ENCODE results near the gene EHD1. TPM values are rescaled to one million over a fixed set of nuclear protein-coding genes. Genes with fewer than 3 reads are reported as not detected.

EHD1 gene
- total and polyA plus RNA-seq, 2 of the 8 experiments (the other 6 are each of a cell fraction or from before 2014, with no cell fraction given), result 31.5 to 42.9 TPM

GRCh38 chr11:64887234-64887756, 8.9 kb upstream of the EHD1 start (continued):
- no peak for TF ChIP-seq CHD7 (IDR thresholded peaks at IDR 0.05; ENCODE audit: insufficient replicate concordance, low read length)
- no peak for TF ChIP-seq KDM5A (IDR thresholded peaks at IDR 0.05; ENCODE audit: low read length)
- no peak for TF ChIP-seq MAFK (IDR thresholded peaks at IDR 0.05; ENCODE audit: low read depth, low read length)
- no peak for TF ChIP-seq CTCF (IDR thresholded peaks at IDR 0.05; ENCODE audit: control extremely low read depth in 1 of 3, insufficient read depth in 1 of 3, low read depth in 1 of 3, low read length in 3 of 3)
- no peak for TF ChIP-seq SAP30 (IDR thresholded peaks at IDR 0.05; ENCODE audit: insufficient read depth, insufficient replicate concordance, low read length)
- TF ChIP-seq GABPA (IDR thresholded peaks at IDR 0.05; ENCODE audit: borderline replicate concordance, insufficient read depth, low read length), result no peak
- no peak for TF ChIP-seq GTF2F1 (IDR thresholded peaks at IDR 0.05; ENCODE audit: borderline replicate concordance, low read depth, low read length)
- TF ChIP-seq TEAD4 (IDR thresholded peaks at IDR 0.05; ENCODE audit: low read depth, low read length), result no peak
- TF ChIP-seq CHD2 (IDR thresholded peaks at IDR 0.05; ENCODE audit: low read length), result no peak
